Thyroid gland (tissue), 4 donors: ENCODE data around the gene GTSE1. TPM values are rescaled to one million over a fixed set of nuclear protein-coding genes. Genes with fewer than 3 reads are reported as not detected.

Experiments
- DNase-seq, 2 donors: peaks; one replicate each; pipeline ENCODE4 v3.0.0-alpha.2; 2019
- H3K27ac ChIP-seq, 3 donors: fragments of 200-600 bp; sonication (generic); 1 replicate in 2 of 3; 2 replicates in 1 of 3; pipeline ENCODE4 v1.5.1; 2016 to 2019; ENCODE audit warnings: mild to moderate bottlenecking in 1 of 3, moderate library complexity in 1 of 3
- H3K27me3 ChIP-seq: fragments of 200-600 bp; sonication (generic); one replicate; pipeline ENCODE4 v1.5.1; 2019
- H3K36me3 ChIP-seq, 2 donors: fragments of 200-600 bp; sonication (generic); one replicate each; pipeline ENCODE4 v1.5.1; 2016 to 2019
- H3K4me1 ChIP-seq, 2 donors: fragments of 200-600 bp; sonication (generic); one replicate each; pipeline ENCODE4 v1.5.1; 2017 to 2019
- H3K4me3 ChIP-seq, 3 donors: fragments of 200-600 bp; sonication (generic); replicated peaks in 1 of 3; 1 replicate in 2 of 3; 2 replicates in 1 of 3; pipeline ENCODE4 v1.5.1; 2016; ENCODE audit warnings: mild to moderate bottlenecking in 1 of 3
- H3K9me3 ChIP-seq: fragments of 200-600 bp; sonication (generic); one replicate; pipeline ENCODE4 v1.5.1; 2017
- CTCF ChIP-seq, 6 experiments: fragments of 200-600 bp in 3 of 6; fragments of 450-650 bp in 3 of 6; sonication (generic) in 3 of 6; IDR thresholded peaks; one replicate each; pipeline ENCODE4 v1.5.1; 2016 to 2019; ENCODE audit warnings: antibody characterized with exemption in 6 of 6, mild to moderate bottlenecking in 2 of 6, inconsistent platforms in 1 of 6, moderate library complexity in 1 of 6
- POLR2A ChIP-seq, 2 donors: fragments of 450-650 bp; IDR thresholded peaks; one replicate each; pipeline ENCODE4 v1.6.1; 2017; ENCODE audit warnings: antibody characterized with exemption in 2 of 2, mild to moderate bottlenecking in 2 of 2, moderate library complexity in 1 of 2
- WGBS, 2 donors: methylation state at CpG; one replicate each; pipeline ENCODE4 v1.1.5; 2017; 5-methylcytosine and 5-hydroxymethylcytosine counted together
- intact Hi-C: fragments of 100-400 bp; cut with DNase I; formaldehyde crosslinking; loops from one replicate; pipeline ENCODE4 v1.15.1; 2023
- total RNA-seq, 4 donors: library from RNA; depleted of rRNA; stranded (reverse); fragments of >200 nt; gene quantifications; one replicate each; pipeline ENCODE4 v1.2.3, GENCODE V29; 2016

GTSE1 gene
- total RNA-seq, 4 donors from 2014 or later, result 0.22 to 0.27 (median 0.25) TPM; not detected in 1

- WGBS, 2 donors, result 81 to 88% methylated on average over 17 to 19 of the region's 19 CpGs
- Histone ChIP-seq H3K4me1 (no peaks in the 10 kb centered on the region), H3K27ac (no peak overlapping the region), H3K27me3 (no peaks in the 10 kb centered on the region), H3K4me3 (no peak overlapping the region), H3K9me3 (no peaks in the 10 kb centered on the region), H3K36me3 (peaks cover 25 to 55% of the 10 kb centered on the region in 2 donors)
- DNase-seq, result no peak
- no peak for TF ChIP-seq POLR2A (IDR thresholded peaks at IDR 0.05)
- TF ChIP-seq CTCF (IDR thresholded peaks at IDR 0.05), result no peak
- intact Hi-C loops, result no loop called here
Observed at GRCh38 chr22:46280999-46281623, 15.6 kb upstream of the GTSE1 start.

- H3K4me3 ChIP-seq, result no peak overlapping the region
- no peak for TF ChIP-seq CTCF (IDR thresholded peaks at IDR 0.05)
- TF ChIP-seq POLR2A (IDR thresholded peaks at IDR 0.05), result no peak
- peaks cover 28 to 58% of the 10 kb centered on the region in 2 donors for H3K36me3 ChIP-seq
- no peak for DNase-seq
- H3K27me3 ChIP-seq, result no peaks in the 10 kb centered on the region
- intact Hi-C loops, result no loop called here
- H3K4me1 ChIP-seq, result no peaks in the 10 kb centered on the region
- H3K27ac ChIP-seq, result no peak overlapping the region
- 94 to 97% methylated on average over 12 to 13 of the region's 13 CpGs for WGBS, 2 donors
- no peaks in the 10 kb centered on the region for H3K9me3 ChIP-seq
Observed at GRCh38 chr22:46281866-46282678, 14.6 kb upstream of the GTSE1 start.

GRCh38 chr22:46286006-46286405 is 10.7 kb upstream of the GTSE1 start:
- intact Hi-C loops, result no loop called here
- Histone ChIP-seq H3K36me3 (peaks cover 12 to 35% of the 10 kb centered on the region in 2 donors), H3K4me1 (no peaks in the 10 kb centered on the region), H3K27ac (no peak overlapping the region), H3K4me3 (no peak overlapping the region), H3K9me3 (no peaks in the 10 kb centered on the region), H3K27me3 (no peaks in the 10 kb centered on the region)
- no peak for DNase-seq
- no peak for TF ChIP-seq CTCF (IDR thresholded peaks at IDR 0.05)
- WGBS, 2 donors, result 91 to 95% methylated on average over 3 of the region's 3 CpGs

- Histone ChIP-seq H3K27ac (peak overlapping the region in 2 of 3 donors; percentile 16 to 41), H3K36me3 (peaks cover 12 to 29% of the 10 kb centered on the region in 2 donors), H3K9me3 (no peaks in the 10 kb centered on the region), H3K4me3 (no peak overlapping the region), H3K4me1 (no peaks in the 10 kb centered on the region), H3K27me3 (no peaks in the 10 kb centered on the region)
- no peak for DNase-seq
- intact Hi-C loops, result no loop called here
- WGBS, 2 donors, result 93% methylated on average over 6 to 12 of the region's 15 CpGs
- TF ChIP-seq CTCF (IDR thresholded peaks at IDR 0.05), result no peak
- no peak for TF ChIP-seq POLR2A (IDR thresholded peaks at IDR 0.05)
Observed at GRCh38 chr22:46286941-46287872, 9.5 kb upstream of the GTSE1 start.
